22Rv1 (cell line): Measurements from ENCODE around the gene CNTNAP2.

Source experiments
- H3K27ac ChIP-seq: fragments of 450-650 bp; 2 replicates; pipeline ENCODE4 v1.5.1; 2017
- CTCF ChIP-seq: fragments of 450-650 bp; IDR thresholded peaks from 2 replicates; pipeline ENCODE4 v1.5.1; 2017; ENCODE audit warnings: mild to moderate bottlenecking
- ZFX ChIP-seq: fragments of 450-650 bp; IDR thresholded peaks from 2 replicates; pipeline ENCODE4 v1.6.1; 2017; ENCODE audit warnings: antibody characterized with exemption, borderline replicate concordance

Gene CNTNAP2

GRCh38 chr7:147171013-147171391 is 1054.4 kb downstream of the CNTNAP2 start:
- TF ChIP-seq ZFX (no peak), CTCF (no peak)
- H3K27ac ChIP-seq: no peak overlapping the region

GRCh38 chr7:147173883-147174282 is 1057.3 kb downstream of the CNTNAP2 start:
- no peak overlapping the region for H3K27ac ChIP-seq
- TF ChIP-seq ZFX: no peak

GRCh38 chr7:147182874-147183273 is 1066.3 kb downstream of the CNTNAP2 start:
- H3K27ac ChIP-seq: no peak overlapping the region
- TF ChIP-seq ZFX (no peak), CTCF (no peak)

- H3K27ac ChIP-seq: no peak overlapping the region
- TF ChIP-seq ZFX: no peak
- no peak for TF ChIP-seq CTCF
Measured at GRCh38 chr7:147183276-147183675, 1066.7 kb downstream of the CNTNAP2 start.

GRCh38 chr7:147188467-147188866 is 1071.9 kb downstream of the CNTNAP2 start:
- TF ChIP-seq ZFX (no peak), CTCF (no peak)

GRCh38 chr7:147193476-147193875 is 1076.9 kb downstream of the CNTNAP2 start:
- no peak overlapping the region for H3K27ac ChIP-seq
- TF ChIP-seq CTCF (no peak), ZFX (no peak)

More at GRCh38 chr7:147188467-147188866, 1071.9 kb downstream of the CNTNAP2 start:
- no peak overlapping the region for H3K27ac ChIP-seq

- H3K27ac ChIP-seq: no peak overlapping the region
- TF ChIP-seq ZFX: no peak
- TF ChIP-seq CTCF: no peak
Measured at GRCh38 chr7:147196481-147196880, 1079.9 kb downstream of the CNTNAP2 start.

- TF ChIP-seq ZFX (no peak), CTCF (no peak)
- H3K27ac ChIP-seq: no peak overlapping the region
Measured at GRCh38 chr7:147197006-147197405, 1080.4 kb downstream of the CNTNAP2 start.
